Neutrophil (primary cell): ENCODE results near the gene NR1D2.

Experiments
- H3K27ac ChIP-seq: fragments of 200-600 bp; sonication (generic); 2 replicates; pipeline ENCODE4 v1.5.1; 2016; ENCODE audit warnings: mild to moderate bottlenecking, moderate library complexity
- H3K27me3 ChIP-seq: fragments of 200-600 bp; sonication (generic); 2 replicates; pipeline ENCODE4 v1.6.0; 2016; ENCODE audit warnings: mild to moderate bottlenecking
- H3K36me3 ChIP-seq: fragments of 200-600 bp; sonication (generic); 2 replicates; pipeline ENCODE4 v1.5.1; 2017
- H3K4me1 ChIP-seq, 2 experiments: fragments of 200-600 bp in 1 of 2; sonication (generic) in 1 of 2; 1 replicate in 1 of 2; 2 replicates in 1 of 2; pipeline versions ENCODE4 v1.5.1 to v1.6.1; 2013 to 2016; ENCODE audit warnings: low read depth in 1 of 2, low read length in 1 of 2, mild to moderate bottlenecking in 1 of 2, moderate library complexity in 1 of 2; ENCODE audit not compliant: control insufficient read depth in 1 of 2, insufficient read depth in 1 of 2
- H3K4me3 ChIP-seq, 2 experiments: fragments of 200-600 bp in 1 of 2; sonication (generic) in 1 of 2; 1 replicate in 1 of 2; 2 replicates in 1 of 2; pipeline ENCODE4 v1.5.1; 2013 to 2016; ENCODE audit warnings: low read depth in 1 of 2, low read length in 1 of 2, mild to moderate bottlenecking in 1 of 2, moderate library complexity in 1 of 2
- H3K9me3 ChIP-seq: fragments of 200-600 bp; sonication (generic); 2 replicates; pipeline ENCODE4 v1.5.1; 2016
- TF ChIP-seq, protein P1 (sequence below): fragments of 200-600 bp; sonication (generic); IDR thresholded peaks from 2 replicates; pipeline ENCODE4 v1.5.1; 2016; ENCODE audit warnings: antibody characterized with exemption

NR1D2 gene

DNA sequence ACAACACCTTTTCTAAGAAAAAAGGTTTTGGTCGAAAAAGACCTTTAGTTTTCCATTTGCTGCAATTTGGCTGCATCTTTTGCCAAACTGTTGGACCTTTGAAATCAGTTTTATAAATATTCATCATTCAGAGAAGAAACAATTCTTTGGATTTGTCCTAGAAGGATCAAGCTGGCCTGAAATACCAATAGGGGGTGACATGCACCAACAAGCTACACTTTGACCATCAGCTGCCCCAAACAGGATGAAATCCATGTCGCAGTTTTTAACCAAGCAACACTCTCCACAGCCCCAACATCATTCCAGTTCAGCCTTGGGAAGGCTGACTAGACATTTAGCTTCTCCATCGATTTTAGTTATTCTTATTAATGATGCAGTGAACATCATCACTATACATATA, 18.4 kb upstream of the NR1D2 start:
- H3K27ac ChIP-seq = no peak overlapping the region
- no peaks in the 10 kb centered on the region for H3K27me3 ChIP-seq
- H3K9me3 ChIP-seq = no peaks in the 10 kb centered on the region
- peaks cover 3% of the 10 kb centered on the region for H3K36me3 ChIP-seq
- TF ChIP-seq, protein P1, sequence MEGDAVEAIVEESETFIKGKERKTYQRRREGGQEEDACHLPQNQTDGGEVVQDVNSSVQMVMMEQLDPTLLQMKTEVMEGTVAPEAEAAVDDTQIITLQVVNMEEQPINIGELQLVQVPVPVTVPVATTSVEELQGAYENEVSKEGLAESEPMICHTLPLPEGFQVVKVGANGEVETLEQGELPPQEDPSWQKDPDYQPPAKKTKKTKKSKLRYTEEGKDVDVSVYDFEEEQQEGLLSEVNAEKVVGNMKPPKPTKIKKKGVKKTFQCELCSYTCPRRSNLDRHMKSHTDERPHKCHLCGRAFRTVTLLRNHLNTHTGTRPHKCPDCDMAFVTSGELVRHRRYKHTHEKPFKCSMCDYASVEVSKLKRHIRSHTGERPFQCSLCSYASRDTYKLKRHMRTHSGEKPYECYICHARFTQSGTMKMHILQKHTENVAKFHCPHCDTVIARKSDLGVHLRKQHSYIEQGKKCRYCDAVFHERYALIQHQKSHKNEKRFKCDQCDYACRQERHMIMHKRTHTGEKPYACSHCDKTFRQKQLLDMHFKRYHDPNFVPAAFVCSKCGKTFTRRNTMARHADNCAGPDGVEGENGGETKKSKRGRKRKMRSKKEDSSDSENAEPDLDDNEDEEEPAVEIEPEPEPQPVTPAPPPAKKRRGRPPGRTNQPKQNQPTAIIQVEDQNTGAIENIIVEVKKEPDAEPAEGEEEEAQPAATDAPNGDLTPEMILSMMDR = no peak
- H3K4me1 ChIP-seq = peaks cover 0 to 3% of the 10 kb centered on the region in 2 experiments
- H3K4me3 ChIP-seq = no peak overlapping the region

DNA sequence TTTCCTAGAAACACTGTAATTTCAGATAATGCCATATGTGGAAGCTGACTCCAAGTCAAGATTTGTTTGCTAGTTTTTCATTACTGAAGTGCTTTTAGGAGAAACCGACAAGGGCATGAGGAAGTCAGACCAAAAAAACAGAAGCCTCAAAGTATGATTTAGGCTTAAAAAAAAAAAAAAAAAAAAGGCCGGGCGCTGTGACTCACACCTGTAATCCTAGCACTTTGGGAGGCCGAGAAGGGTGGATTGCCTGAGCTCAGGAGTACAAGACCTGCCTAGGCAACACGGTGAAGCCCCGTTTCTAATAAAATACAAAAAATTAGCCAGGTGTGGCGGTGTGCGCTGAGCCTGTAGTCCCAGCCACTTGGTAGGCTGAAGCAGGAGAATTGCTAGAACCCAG, 16.6 kb upstream of the NR1D2 start:
- Histone ChIP-seq H3K9me3 (no peaks in the 10 kb centered on the region), H3K4me1 (peaks cover 0 to 3% of the 10 kb centered on the region in 2 experiments), H3K27me3 (no peaks in the 10 kb centered on the region), H3K27ac (no peak overlapping the region), H3K4me3 (no peak overlapping the region), H3K36me3 (no peaks in the 10 kb centered on the region)
- TF ChIP-seq, protein P1 = no peak

DNA sequence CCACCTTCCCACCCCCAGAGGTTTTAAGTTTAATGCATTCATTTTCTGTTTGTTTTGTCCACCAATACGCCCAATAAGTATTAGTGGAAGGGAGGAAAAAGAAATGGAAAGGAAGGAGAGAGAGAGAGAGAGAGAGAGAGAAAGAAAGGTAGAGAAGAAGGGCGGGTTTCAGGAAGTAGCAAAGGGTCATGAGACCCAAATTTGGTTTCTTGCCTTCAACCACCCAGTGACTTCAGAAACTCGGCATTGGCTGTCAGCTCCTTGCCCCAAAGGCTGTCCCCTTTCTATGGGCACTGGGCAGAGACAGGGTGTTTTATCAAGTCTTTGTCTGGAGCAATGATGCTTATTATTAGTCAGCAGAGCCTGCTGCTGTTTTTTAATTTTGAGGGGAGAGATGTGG, 13.5 kb upstream of the NR1D2 start:
- TF ChIP-seq, protein P1 = no peak
- no peaks in the 10 kb centered on the region for H3K9me3 ChIP-seq
- no peaks in the 10 kb centered on the region for H3K36me3 ChIP-seq

DNA sequence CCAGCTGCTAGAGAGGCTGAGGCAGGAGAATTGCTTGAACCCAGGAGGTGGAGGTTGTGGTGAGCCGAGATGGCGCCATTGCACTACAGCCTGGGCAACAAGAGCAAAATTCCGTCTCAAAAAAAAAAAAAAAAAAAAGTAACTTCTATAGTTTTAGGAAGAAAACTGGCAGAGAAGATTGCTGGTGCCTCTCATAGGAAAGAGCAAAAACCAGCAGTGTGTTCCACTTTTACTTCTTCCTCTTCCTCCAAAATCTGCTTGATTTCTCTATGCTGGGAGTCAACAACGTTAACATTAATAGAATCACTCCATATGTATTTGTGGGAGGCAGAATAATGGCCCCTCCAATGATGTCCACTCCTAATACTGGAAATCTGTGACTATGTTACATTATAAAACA, 12.5 kb upstream of the NR1D2 start:
- no peaks in the 10 kb centered on the region for H3K27me3 ChIP-seq
- no peaks in the 10 kb centered on the region for H3K36me3 ChIP-seq
- no peak overlapping the region for H3K27ac ChIP-seq
- TF ChIP-seq, protein P1 = no peak
- H3K4me1 ChIP-seq = no peaks in the 10 kb centered on the region
- H3K9me3 ChIP-seq = no peaks in the 10 kb centered on the region
- no peak overlapping the region for H3K4me3 ChIP-seq

More for the DNA sequence above, 13.5 kb upstream of the NR1D2 start:
- Histone ChIP-seq H3K27ac (no peak overlapping the region), H3K4me3 (no peak overlapping the region), H3K4me1 (no peaks in the 10 kb centered on the region), H3K27me3 (no peaks in the 10 kb centered on the region)

DNA sequence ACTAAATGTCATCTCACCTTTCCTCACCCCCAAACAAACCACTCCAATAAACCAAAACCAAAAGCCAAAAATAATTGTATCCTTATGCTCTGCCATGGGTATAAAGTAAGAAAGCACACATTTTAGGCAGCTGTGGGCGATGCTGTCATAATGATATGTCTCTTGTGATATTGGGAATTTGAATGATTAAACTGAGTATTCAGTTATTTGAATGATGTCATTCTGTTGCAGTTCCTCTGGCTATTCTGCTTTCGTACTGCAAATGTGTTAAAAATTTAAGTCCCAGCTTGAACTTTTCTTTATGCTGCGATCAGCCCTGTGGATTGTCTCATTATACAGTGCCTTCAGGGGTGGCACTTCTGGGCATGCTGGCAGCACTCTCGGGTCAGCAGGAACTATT, 10.8 kb upstream of the NR1D2 start:
- TF ChIP-seq, protein P1 = no peak
- Histone ChIP-seq H3K4me1 (no peaks in the 10 kb centered on the region), H3K27me3 (no peaks in the 10 kb centered on the region), H3K9me3 (no peaks in the 10 kb centered on the region), H3K36me3 (no peaks in the 10 kb centered on the region), H3K27ac (no peak overlapping the region), H3K4me3 (no peak overlapping the region)

DNA sequence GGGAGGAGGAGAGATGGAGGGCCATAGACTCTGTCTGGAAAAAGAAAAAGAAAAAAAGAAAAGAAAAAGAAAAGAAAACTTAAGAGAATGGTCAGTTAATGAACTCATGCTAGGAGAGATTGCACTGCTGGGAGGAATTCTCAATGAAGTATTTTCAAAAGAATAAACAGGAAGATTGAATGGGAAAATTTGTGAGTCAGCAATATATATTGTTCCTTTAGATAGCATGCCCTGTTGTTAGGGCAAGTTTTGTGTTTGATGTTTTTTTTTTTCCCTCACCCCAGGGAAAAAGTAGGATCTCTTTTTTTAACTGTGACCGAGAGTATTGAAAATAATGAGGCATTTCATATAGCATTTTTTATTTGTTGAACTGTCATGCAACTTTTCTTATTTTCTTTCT, 7.8 kb upstream of the NR1D2 start:
- Histone ChIP-seq H3K4me1 (no peaks in the 10 kb centered on the region), H3K27ac (no peak overlapping the region), H3K9me3 (no peaks in the 10 kb centered on the region), H3K36me3 (no peaks in the 10 kb centered on the region), H3K27me3 (peaks cover 4% of the 10 kb centered on the region), H3K4me3 (no peak overlapping the region)
- TF ChIP-seq, protein P1 = no peak
